Activated CD8-positive, alpha-beta memory T cell treated with anti-CD3 and anti-CD28 coated beads for 36 hours (primary cell): ENCODE measurements around the gene DMD. TPM values are rescaled to one million over a fixed set of nuclear protein-coding genes. Genes with fewer than 3 reads are reported as not detected.
"Not testable (repeated sequence)": the region's sequence is repeated elsewhere in the genome, so short reads cannot be mapped to it uniquely, and the experiment has no call there.

Experiments
- CTCF ChIA-PET: fragments of 350-600 bp; sonication (Branson Sonifier 250); formaldehyde crosslinking; loops from one replicate; lab custom pipeline; 2021; ENCODE audit warnings: antibody characterized with exemption; lab: Charles Lee
- POLR2A ChIA-PET: fragments of 350-600 bp; sonication (Branson Sonifier 250); formaldehyde crosslinking; loops from one replicate; lab custom pipeline; 2021; ENCODE audit warnings: antibody characterized with exemption; lab: Charles Lee
- total RNA-seq, 2 experiments: library from RNA; stranded (reverse); gene quantifications; one replicate each; pipeline ENCODE4 v1.2.3, GENCODE V29; 2021

Gene DMD
- total RNA-seq, 2 experiments from 2014 or later, result 0.06 TPM; not detected in 1

DNA sequence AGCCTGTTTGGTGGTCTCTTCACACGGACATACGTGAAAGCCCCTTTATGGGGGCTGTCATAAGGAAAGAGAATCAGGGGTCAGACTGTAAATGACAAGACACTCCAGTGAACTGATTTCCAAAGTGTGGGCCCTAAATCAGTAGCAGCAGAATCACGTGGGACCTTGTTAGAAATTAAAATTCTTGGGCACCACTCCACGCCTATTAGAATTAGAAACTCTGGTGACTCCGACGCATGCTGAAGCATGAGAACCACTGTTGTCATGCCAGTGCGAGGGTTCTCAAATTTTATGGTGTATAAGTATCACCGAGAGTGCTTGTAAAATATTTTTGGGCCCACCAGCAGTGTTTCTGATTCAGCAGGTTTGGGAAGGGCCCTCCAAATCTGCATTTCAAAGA is 672.8 kb downstream of the DMD start:
- ChIA-PET CTCF (no interaction called here), POLR2A (no interaction called here)

DNA sequence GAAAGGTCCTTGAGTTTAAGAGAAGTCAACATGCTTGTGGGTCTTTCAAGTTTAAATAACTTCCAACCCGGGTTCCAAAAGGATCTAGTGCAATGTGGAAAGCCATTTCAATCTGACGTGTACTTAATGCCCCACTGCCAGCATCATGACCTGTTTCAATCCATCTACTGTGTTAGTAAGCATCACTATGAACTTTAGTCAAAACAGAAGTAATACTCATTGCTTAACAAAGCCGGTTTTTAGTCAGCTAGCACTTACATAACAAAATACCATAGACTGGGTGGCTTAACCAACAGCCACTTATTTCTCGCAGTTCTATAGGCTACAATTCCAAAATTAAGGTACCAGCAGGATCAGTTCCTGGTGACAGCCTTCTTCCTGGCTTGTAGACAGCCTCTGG is 677.5 kb downstream of the DMD start:
- CTCF ChIA-PET, result no interaction called here
- POLR2A ChIA-PET, result no interaction called here

DNA sequence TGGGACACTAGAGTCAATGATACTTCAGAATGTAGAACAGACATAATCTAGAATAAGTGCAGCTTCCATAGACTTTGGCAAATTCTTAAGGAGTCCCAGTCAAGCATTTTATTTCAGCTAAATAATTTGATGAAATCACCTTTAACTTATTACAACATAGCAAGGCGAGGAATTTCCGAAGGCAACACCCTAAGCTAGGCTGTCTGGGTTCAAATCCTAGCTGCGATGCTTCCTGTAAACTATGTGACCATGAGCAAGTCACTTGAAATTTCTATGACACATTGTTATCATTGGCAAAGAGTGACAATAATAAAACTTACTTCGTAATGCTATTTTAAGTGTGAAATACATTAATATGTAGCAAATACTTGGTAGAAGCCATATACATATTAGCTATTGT is 679.1 kb downstream of the DMD start:
- CTCF ChIA-PET, result no interaction called here
- POLR2A ChIA-PET, result no interaction called here

DNA sequence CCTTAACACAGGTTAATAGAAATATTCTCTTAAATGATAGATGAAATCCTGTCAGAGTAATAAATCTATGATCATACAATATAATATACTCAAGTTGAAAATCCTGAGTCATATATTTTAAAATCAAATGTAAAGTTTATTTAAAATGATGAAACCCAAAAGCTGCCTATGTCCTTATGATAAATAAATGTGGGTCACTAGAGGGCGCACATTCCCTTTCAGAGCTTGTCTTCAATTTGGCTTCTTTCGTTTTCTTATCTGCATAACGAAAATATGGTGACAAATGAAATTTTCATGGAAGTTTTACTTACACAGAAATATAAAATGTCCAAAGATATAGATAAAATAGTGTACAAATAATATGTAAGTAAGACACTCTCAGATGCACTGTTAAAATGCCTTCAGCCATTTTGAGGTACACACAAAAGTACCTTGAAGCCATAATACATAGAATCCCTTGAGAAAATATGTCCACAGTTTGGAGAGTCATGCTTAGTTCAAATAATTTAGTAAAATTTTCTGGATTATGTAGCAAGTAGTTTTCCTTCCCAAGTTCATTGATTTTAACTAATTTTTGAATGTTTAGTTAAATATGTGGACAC is 680.4 kb downstream of the DMD start:
- ChIA-PET POLR2A (no interaction called here), CTCF (no interaction called here)

DNA sequence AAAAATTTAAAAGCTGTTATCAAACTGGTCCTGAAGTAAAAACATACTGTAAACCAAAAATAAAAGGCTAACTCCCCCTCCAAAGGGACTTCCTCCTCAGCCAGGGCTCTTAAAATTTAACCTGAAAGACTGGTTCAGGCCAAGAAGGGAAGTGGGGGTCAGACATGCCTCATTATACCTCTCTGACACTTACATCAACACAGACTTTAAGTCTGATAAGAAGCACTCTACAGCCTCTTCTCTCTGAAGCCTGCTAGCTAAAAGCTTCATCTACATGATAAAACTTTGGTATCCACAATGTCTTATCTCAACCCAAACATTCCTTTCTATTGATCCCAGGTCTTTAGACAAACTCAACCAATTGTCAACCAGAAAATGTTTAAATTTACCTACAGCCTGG is 682.9 kb downstream of the DMD start:
- CTCF ChIA-PET, POLR2A ChIA-PET: not testable (repeated sequence)

DNA sequence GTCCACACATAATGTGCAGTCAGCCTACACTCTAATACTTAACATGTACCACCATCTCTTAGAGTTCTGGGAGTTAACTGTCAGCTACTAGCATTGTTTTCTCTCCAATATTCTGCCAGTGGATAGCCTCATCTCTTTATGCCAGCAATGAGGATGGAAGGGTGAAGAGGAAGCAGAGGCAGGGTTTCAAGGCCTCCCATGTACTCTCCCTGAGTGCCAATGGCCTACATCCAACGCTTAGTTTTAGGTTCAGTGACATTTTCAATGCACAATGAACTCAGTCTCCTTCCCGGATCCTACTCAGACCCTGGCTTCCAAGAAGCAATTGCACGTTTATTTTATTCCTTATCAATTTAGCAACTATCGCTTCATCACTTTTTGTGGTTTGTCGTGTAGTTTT is 686.1 kb downstream of the DMD start:
- ChIA-PET CTCF (no interaction called here), POLR2A (no interaction called here)

DNA sequence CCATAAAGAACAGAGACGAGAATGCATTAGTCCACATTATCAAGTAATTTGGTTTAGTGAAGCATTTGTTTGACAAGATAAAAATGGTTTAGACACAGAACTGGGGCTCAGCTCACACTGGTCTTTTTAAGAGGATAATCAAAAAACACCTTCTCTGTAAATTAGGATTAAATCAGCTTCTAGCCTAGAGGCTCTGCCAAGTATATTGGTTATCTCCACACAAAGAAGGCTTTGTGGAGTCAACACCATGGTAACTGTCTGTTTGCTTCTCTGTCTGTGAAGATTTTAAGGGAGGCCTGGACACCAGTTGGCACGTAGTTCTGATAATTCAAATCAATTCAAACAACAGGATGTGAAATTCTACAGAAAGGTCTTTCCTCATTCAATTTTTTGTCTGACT is 687.0 kb downstream of the DMD start:
- CTCF ChIA-PET, result no interaction called here
- POLR2A ChIA-PET, result no interaction called here

DNA sequence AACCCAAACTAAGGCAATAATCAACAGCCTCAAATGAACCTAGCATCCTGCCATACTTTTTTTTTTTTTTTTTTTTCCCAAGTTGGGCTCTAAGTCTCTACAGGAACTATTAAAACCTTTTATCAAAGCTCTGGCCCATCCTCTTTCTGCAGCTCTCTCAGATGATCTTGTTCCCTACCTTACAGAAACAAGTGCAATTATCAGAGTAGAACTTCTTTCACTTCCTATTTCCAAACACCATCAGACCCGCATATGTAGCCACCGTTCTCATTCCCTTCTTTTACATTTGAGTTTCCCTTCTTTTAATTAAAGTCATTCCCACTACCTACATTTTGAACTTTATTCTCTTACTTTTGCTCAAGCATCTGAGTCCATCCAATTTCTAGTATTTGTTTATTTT is 690.6 kb downstream of the DMD start:
- POLR2A ChIA-PET, result no interaction called here
- CTCF ChIA-PET, result no interaction called here

DNA sequence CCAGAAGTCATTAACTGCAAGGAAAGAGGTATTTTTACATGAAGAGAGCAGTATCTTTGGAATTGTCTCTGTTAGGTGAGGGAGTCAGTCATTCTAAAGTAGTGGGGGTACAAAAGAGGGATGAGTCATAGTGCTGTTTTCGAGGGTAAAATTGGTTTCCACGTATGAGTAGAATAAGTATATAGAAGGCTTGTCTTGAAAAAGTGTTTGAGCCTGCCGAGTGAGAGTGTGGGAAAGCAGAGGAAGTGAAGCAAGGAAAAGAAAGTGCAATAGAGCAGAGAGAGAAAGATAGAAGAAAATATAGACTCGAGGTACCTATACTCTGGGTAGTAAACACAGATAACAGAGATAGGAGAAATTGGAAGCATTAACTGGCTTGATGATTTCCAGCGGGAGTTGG is 696.4 kb downstream of the DMD start:
- ChIA-PET POLR2A (no interaction called here), CTCF (no interaction called here)

DNA sequence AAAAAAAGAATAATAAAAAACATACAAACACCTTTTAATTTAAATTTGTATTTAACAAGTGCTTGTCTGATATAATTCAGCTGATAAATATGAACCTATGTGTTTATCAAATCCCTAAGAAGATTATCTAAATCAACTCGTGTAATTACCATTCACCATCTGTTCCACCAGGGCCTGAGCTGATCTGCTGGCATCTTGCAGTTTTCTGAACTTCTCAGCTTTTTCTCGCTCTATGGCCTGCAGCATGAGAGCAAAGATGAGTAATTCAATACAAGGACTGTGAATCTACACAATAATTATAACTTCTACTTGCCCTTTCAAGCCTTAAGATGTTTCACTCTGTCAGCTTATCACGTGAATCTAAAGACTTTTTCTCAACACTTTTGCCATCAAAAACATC is 709.7 kb downstream of the DMD start:
- ChIA-PET CTCF (interaction anchor here (0.5 kb wide), 1 partner anchor 338 kb away, joined by 3 read pairs; no protein-coding TSS in a partner anchor), POLR2A (no interaction called here)

DNA sequence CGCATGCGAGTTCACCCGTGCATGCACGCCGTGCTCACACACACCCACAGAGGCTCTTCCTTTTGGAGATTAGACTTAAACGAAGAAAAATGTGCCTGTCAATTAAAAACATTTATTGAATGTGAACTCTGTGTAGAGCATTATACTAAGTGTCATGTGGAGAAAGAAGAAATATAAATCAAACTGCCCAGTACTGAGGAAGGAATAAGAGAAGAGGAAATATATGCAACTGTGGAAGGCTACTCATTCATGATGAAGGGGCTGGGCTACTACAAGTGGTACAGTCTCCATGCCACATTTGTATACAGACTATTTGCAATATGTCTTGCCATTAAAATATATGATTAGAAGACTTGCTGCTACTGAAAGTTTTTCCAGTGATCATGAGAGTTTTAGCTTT is 714.7 kb downstream of the DMD start:
- POLR2A ChIA-PET, result no interaction called here

DNA sequence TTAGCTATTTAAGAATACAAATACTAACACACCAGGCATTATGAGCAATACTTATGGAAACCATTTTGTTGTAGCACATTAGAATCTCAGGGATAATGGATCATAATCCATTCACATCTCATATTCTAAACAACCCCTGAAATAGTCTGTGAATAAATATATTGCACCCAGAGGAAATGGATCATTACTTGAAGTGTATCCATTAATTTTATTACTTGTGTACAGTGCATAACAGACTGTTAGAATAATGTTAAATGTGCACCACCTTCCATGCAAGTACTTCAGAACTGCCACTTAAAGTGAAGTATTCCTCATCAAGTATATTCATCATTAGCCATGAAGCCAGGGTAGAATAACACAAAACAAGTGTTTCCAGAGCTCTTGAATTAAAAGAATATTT is 715.5 kb downstream of the DMD start:
- POLR2A ChIA-PET, result no interaction called here

More for the DNA sequence above, 714.7 kb downstream of the DMD start:
- CTCF ChIA-PET, result no interaction called here

DNA sequence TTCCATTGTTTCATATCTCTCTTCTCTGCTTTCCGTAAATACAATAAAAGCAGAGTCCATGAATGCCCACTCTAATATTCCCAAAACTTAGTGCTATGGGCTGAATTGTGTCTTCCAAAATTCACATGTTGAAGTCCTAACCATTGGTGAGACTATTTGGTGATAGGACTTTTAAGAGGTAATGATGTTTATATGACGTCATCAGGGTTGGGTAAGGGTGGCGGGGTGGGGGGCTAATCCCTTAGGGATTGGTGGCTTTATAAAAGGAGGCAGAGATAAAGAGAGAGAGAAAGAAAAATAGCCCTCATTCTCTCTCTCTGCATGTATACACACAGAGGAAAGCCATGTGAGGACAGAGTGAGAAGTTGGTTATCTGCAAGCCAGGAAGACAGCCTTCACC is 722.2 kb downstream of the DMD start:
- ChIA-PET POLR2A (no interaction called here), CTCF (no interaction called here)

More for the DNA sequence above, 715.5 kb downstream of the DMD start:
- CTCF ChIA-PET, result no interaction called here

DNA sequence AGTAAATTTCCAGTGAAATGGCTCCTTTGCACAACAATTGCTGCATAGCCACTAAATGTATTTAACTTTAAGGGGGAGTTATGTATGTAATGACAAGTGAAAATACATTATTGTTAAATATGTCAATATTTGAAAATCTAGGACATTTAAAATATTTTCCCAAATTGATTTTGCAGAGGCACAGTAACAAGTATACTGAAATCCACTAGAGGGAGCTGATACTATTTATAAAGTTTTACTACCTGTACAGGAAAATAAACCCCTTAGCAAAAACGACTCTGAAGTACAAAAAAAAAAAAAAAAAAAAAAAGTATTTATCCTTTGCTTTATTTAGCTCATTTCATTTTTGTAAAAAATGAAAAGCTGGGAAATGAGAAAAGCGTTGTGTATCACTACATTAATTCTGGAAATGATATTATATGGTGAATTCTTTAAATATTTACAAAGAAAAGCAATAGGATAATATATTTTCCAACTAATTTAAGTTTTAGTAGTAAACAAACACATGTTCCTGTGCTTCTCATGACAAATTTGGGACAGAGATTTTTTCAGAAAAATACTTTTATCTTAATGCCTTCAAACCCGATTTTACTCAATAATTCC is 727.7 kb downstream of the DMD start:
- POLR2A ChIA-PET, result no interaction called here
- CTCF ChIA-PET, result interaction anchor here (0.6 kb wide), 1 partner anchor 66 kb away, joined by 3 read pairs; no protein-coding TSS in a partner anchor

DNA sequence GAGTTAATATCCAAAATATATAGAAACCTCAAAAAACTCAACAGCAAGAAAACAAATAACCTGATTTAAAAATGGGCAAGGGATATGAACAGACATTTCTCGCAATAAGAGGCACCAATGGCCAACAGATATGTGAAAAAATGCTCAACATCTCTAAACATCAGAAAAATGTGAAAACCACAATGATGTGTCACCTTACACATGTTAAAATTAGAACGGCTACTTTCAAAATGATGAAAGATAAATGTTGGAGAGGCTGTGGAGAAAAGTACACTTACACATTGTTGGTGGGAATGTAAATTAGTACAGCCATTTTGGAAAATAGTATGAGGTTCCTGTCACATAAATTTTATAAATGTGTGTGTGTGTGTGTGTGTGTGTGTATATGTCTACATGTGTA is 731.3 kb downstream of the DMD start:
- POLR2A ChIA-PET, result no interaction called here
- CTCF ChIA-PET, result no interaction called here

DNA sequence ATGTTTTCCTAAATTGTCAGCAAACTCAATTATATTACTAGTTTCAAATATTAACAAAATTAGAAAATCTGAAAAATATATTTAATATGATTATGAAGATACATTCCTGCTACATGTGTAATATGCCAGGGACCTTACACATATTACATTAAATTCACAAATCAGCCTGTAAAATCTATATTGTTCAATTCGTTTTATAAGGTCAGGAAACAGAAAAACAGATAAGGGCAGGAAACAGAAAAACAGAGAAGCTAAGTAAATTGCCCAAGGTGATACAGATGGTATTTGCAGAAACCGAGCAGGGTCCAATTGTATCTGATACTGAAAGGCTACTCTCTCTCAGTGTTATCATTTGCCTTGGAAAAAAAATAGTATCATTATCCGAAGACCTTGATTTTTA is 739.0 kb downstream of the DMD start:
- POLR2A ChIA-PET, result no interaction called here
- CTCF ChIA-PET, result no interaction called here

DNA sequence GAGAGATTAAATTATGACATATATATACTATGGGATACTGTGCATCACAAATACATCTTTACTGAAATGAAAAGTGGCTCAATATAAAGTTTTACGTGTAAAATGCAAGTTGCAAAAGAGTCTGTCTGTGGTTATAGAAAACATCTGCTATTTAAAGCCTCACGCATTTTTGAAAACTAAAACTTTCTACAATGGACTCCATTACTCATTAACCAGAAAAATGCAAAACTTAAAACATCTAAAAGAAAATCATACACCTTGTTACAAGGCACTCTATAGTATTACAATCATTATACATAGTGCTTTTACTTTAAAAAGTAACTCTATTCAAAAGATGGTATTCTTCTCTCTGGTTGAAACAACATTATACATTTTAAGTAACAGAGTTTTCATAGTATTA is 755.6 kb downstream of the DMD start:
- ChIA-PET POLR2A (no interaction called here), CTCF (no interaction called here)

DNA sequence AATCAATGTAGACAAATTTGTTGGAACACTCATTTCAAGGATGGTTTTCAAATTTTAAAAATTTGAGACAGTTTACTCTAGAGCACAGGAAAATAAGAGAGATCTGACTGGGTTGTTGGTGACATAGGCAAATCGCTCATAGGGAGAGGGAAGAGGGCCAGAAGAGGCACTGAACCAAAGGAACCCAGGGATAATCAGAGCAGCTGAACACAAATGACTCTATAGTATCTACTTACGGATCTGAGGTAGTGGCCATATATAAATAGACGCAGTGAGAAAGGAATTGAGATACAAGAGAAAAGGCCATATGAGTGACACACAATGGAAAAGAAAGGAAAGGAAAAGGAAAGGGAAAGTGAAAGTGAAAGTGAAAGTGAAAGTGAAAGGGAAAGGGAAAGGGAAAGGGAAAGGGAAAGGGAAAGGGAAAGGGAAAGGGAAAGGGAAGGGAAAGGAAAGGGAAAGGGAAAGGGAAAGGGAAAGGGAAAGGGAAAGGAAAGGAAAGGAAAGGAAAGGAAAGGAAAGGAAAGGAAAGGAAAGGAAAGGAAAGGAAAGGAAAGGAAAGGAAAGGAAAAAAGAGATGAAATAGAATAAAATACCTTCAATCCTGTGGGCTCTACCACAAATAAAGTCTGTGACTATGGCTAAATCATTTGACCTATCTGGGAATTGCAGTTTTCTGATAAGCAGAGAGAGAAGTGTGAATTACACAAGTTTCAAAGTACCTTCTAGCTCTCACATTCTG is 759.2 kb downstream of the DMD start:
- CTCF ChIA-PET, result no interaction called here

DNA sequence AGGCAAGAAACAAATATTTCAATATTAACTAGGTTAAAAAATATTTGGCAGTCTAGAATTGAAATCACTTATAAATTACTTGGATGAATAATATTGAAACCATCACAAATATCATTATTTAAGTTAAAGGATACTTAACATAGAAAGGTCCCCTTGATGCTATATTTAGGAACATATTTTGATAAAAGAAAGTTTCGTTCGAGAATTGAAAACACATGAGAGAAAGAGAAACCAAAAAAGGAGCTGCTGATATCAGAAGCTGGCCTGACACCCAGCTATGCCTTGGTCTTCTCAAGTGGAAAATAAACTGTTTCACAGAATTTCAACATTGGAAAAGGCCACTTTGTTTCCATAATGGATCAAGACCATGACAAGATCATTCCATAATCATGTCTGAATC is 762.4 kb downstream of the DMD start:
- ChIA-PET CTCF (no interaction called here), POLR2A (no interaction called here)

More for the DNA sequence above, 759.2 kb downstream of the DMD start:
- POLR2A ChIA-PET, result no interaction called here

DNA sequence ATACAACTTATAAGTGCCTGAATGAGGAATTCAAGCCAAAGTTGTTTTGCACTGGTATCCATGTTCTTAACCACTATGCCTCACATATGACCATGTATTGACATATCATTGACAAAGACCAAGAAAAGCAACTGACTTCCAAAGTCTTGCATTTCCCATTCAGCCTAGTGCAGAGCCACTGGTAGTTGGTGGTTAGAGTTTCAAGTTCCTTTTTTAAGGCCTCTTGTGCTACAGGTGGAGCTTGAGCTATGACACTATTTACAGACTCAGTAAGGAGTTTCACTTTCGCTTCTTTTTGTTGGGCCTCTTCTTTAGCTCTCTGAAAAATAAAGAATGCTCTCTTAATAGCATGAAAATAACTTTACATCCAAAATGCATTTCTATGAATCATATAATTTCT is 763.0 kb downstream of the DMD start:
- POLR2A ChIA-PET, result no interaction called here
- CTCF ChIA-PET, result no interaction called here

DNA sequence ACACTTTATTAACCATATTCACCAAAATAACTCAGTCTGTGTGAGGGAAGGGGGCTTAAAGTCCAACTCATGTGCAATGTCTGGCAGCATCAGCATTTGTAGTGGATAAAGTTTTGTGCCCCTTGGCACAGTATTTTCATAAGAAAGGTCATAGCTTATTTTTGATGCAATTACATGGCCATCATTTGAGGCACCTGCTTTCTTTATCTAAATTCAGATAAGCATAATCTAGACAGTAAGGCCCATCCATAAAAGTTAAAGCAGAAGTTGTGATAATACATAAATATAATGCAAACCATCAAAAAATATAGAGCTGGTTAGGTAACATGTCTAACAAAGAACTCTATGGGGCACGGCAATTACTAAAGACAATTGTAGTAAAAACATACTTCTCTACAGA is 763.7 kb downstream of the DMD start:
- CTCF ChIA-PET, result no interaction called here
- POLR2A ChIA-PET, result no interaction called here
